GM12878 (cell line): ENCODE measurements around the gene NPAS4. TPM values are rescaled to one million over a fixed set of nuclear protein-coding genes. Genes with fewer than 3 reads are reported as not detected.

Experiments
- ATAC-seq: fragments of 200-7000 bp; cut with Tn5 transposase; 3 replicates; pipeline ENCODE4 v1.9.1; 2020; ENCODE audit warnings: mild to moderate bottlenecking, moderate library complexity
- BruUV-seq: library from RNA; stranded (reverse); fragments of 400-500 nt; replicated peaks from 2 replicates; lab custom pipeline; 2021; lab: Mats Ljungman, UMichigan
- CTCF ChIA-PET: fragments of 300-600 bp; sonication (Branson Sonifier 250); formaldehyde crosslinking; extraction: SDS; loops from one replicate; lab custom pipeline; 2021; ENCODE audit warnings: inconsistent platforms; lab: Yijun Ruan, JAX
- POLR2A ChIA-PET: fragments of 350-600 bp; formaldehyde crosslinking; extraction: SDS; loops from one replicate; lab custom pipeline; 2021; ENCODE audit warnings: inconsistent platforms; lab: Charles Lee
- RAD21 ChIA-PET: fragments of 300-600 bp; sonication (Branson Sonifier 250); formaldehyde crosslinking; loops from one replicate; lab custom pipeline; 2023; ENCODE audit warnings: antibody characterized with exemption; ENCODE audit not compliant: unreplicated experiment; lab: Charles Lee
- SMC1A ChIA-PET: fragments of 300-600 bp; sonication (Branson Sonifier 250); formaldehyde crosslinking; loops from one replicate; lab custom pipeline; 2023; ENCODE audit not compliant: unreplicated experiment, uncharacterized antibody; lab: Charles Lee
- DNase-seq: peaks from one replicate; pipeline ENCODE4 v3.0.0-alpha.2; 2011; ENCODE audit warnings: low read depth, low spot score
- FAIRE-seq: peaks from 3 replicates; lab custom pipeline; 2011; peaks lifted over from hg19 to GRCh38; lab: Jason Lieb, UNC
- H2AFZ ChIP-seq: 2 replicates; pipeline ENCODE4 v1.6.0; 2011; ENCODE audit warnings: low read depth, low read length, control low read depth; ENCODE audit not compliant: control insufficient read depth
- H3K27ac ChIP-seq: 2 replicates; pipeline ENCODE4 v1.5.1; 2011; ENCODE audit warnings: control low read depth; ENCODE audit not compliant: control insufficient read depth, insufficient read depth
- H3K27me3 ChIP-seq, 2 experiments: replicated peaks in 1 of 2; 2 replicates each; pipeline versions ENCODE4 v1.6.0 to v1.6.1; 2011; ENCODE audit warnings: low read length in 1 of 2; ENCODE audit not compliant: control insufficient read depth in 2 of 2, insufficient read depth in 2 of 2
- H3K36me3 ChIP-seq, 2 experiments: 2 replicates each; pipeline ENCODE4 v1.5.1; 2011; ENCODE audit warnings: low read length in 1 of 2; ENCODE audit not compliant: control insufficient read depth in 2 of 2, insufficient read depth in 2 of 2
- H3K4me1 ChIP-seq: 2 replicates; pipeline ENCODE4 v1.6.1; 2011; ENCODE audit warnings: mild to moderate bottlenecking, low read length, moderate library complexity, mixed read lengths; ENCODE audit not compliant: control insufficient read depth, insufficient read depth
- H3K4me2 ChIP-seq: 2 replicates; pipeline ENCODE4 v1.6.0; 2011; ENCODE audit warnings: control low read depth; ENCODE audit not compliant: control insufficient read depth, insufficient read depth
- H3K4me3 ChIP-seq: fragments of 200-600 bp; sonication (generic); 2 replicates; pipeline ENCODE4 v1.5.1; 2016
- H3K79me2 ChIP-seq: 2 replicates; pipeline ENCODE4 v1.6.0; 2011; ENCODE audit warnings: low read length; ENCODE audit not compliant: control insufficient read depth, insufficient read depth
- H3K9ac ChIP-seq: 2 replicates; pipeline ENCODE4 v1.8.0; 2011; ENCODE audit warnings: low read length, control low read depth, mixed read lengths; ENCODE audit not compliant: control insufficient read depth, insufficient read depth
- H3K9me3 ChIP-seq: replicated peaks from 3 replicates; pipeline ENCODE4 v1.5.1; 2011; ENCODE audit warnings: mild to moderate bottlenecking, low read length; ENCODE audit not compliant: control insufficient read depth, insufficient read depth
- H4K20me1 ChIP-seq: 2 replicates; pipeline ENCODE4 v1.6.0; 2011; ENCODE audit not compliant: control insufficient read depth, insufficient read depth
- JUND ChIP-seq: IDR thresholded peaks from 2 replicates; pipeline ENCODE4 v1.6.1; 2012; ENCODE audit warnings: low read depth, mild to moderate bottlenecking, low read length, improper control_type of control experiment, moderate library complexity
- NBN ChIP-seq: fragments of 450-650 bp; IDR thresholded peaks from 2 replicates; pipeline ENCODE4 v1.6.1; 2016
- WGBS: methylation state at CpG from one replicate; pipeline ENCODE4 v1.1.6; 2016; ENCODE audit warnings: low lambda C conversion rate; ENCODE audit not compliant: insufficient replicate concordance, insufficient coverage; ENCODE audit errors: missing lambda C conversion rate; 5-methylcytosine and 5-hydroxymethylcytosine counted together
- in situ Hi-C: fragments of 300-500 bp; cut with MboI; formaldehyde crosslinking; loops from 9 replicates; pipeline ENCODE4 v1.14.3; 2018; ENCODE audit warnings: mixed read lengths
- intact Hi-C: fragments of 100-400 bp; cut with micrococcal nuclease; formaldehyde crosslinking; loops from one replicate; pipeline ENCODE4 v1.14.2; 2022; ENCODE audit not compliant: unreplicated experiment
- polyA plus RNA-seq, 11 experiments: library from polyadenylated mRNA; depleted of rRNA in 4 of 11; unstranded in 6 of 11; stranded (reverse) in 5 of 11; fragments of >200 nt; fragmentation: Nextera tagmentation in 4 of 11; fragmentation: Illumina TruSeq in 1 of 11; extraction: Ambion mirVana in 4 of 11; extraction: Trizol in 1 of 11; gene quantifications; 1 replicate in 1 of 11; 2 replicates in 10 of 11; pipeline versions ENCODE4 v1.2.1 to v1.2.3, GENCODE V29; 2011 to 2016; ENCODE audit warnings: inconsistent platforms in 2 of 11, missing spikeins in 2 of 11, low read depth in 1 of 11
- total RNA-seq, 4 experiments: library from RNA; depleted of rRNA in 3 of 4; stranded (reverse); fragments of >200 nt in 3 of 4; fragmentation: Illumina TruSeq in 1 of 4; extraction: Trizol in 1 of 4; gene quantifications; 2 replicates each; pipeline versions ENCODE4 v1.2.1 to v1.2.3, GENCODE V29; 2013 to 2021
- TF ChIP-seq, protein P1 (sequence below): fragments of 450-650 bp; IDR thresholded peaks from 2 replicates; pipeline ENCODE4 v1.6.1; 2016; ENCODE audit warnings: mild to moderate bottlenecking
- TF ChIP-seq, protein P2 (sequence below): IDR thresholded peaks from 2 replicates; pipeline ENCODE4 v1.6.1; 2011; ENCODE audit warnings: borderline replicate concordance, low read depth, mild to moderate bottlenecking, moderate library complexity, low read length; ENCODE audit not compliant: insufficient read depth, poor library complexity, severe bottlenecking

NPAS4 gene
- total and polyA plus RNA-seq, 10 of the 15 experiments (the other 5 are each of a cell fraction or from before 2014, with no cell fraction given), result 0.03 to 0.18 (median 0.06) TPM; not detected in 7

- FAIRE-seq (no peak), ATAC-seq (no peak), DNase-seq (no peak)
- RAD21 ChIA-PET, result no interaction called here
- no peaks in the 10 kb centered on the region; a peak in 1 of 4 replicates for H3K27me3 ChIP-seq
- 2% methylated on average over 4 of the region's 4 CpGs for WGBS
- no peaks in the 10 kb centered on the region for H3K9me3 ChIP-seq
- POLR2A ChIA-PET, result no interaction called here
- no peak overlapping the region for H3K4me2 ChIP-seq
- no peak overlapping the region for H3K27ac ChIP-seq
- H3K36me3 ChIP-seq, result no peaks in the 10 kb centered on the region
- no peak overlapping the region for H2AFZ ChIP-seq
- H3K4me1 ChIP-seq, result no peaks in the 10 kb centered on the region; the same call in 1 of the 2 replicates
- CTCF ChIA-PET, result no interaction called here
- no TSS peak for BruUV-seq
- H3K79me2 ChIP-seq, result no peaks in the 10 kb centered on the region
- SMC1A ChIA-PET, result no interaction called here
- no peak overlapping the region for H3K9ac ChIP-seq
- intact Hi-C loops (no loop called here), in situ Hi-C loops (no loop called here)
- TF ChIP-seq, protein P1, sequence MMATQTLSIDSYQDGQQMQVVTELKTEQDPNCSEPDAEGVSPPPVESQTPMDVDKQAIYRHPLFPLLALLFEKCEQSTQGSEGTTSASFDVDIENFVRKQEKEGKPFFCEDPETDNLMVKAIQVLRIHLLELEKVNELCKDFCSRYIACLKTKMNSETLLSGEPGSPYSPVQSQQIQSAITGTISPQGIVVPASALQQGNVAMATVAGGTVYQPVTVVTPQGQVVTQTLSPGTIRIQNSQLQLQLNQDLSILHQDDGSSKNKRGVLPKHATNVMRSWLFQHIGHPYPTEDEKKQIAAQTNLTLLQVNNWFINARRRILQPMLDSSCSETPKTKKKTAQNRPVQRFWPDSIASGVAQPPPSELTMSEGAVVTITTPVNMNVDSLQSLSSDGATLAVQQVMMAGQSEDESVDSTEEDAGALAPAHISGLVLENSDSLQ, result no peak
- no peaks in the 10 kb centered on the region for H4K20me1 ChIP-seq
- H3K4me3 ChIP-seq, result no peak overlapping the region
Observed at GRCh38 chr11:66450560-66450959, 29.7 kb downstream of the NPAS4 start.

DNA sequence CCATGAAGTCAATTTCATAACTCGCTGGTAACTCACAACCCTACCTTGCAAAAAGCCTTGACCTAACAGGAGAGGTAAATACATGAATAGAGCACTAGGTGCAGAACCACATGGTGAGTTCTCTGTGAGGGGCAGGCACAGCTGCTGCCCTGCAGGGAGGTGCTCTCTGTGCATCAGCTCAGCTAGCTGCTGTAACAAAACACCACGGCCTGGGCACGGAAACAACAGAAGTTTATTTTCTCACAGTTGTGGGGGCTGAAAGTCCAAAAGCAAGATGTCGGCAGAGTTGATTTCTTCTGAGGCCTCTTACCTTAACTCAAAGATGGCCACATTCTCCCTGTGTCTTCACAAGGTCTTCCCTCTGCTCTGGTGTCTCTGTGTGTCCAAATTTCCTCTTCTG is 30.8 kb downstream of the NPAS4 start:
- H3K79me2 ChIP-seq, result no peaks in the 10 kb centered on the region
- ATAC-seq, result no peak
- ChIA-PET POLR2A (no interaction called here), SMC1A (no interaction called here), RAD21 (no interaction called here), CTCF (interaction anchor here (0.6 kb wide), 1 partner anchor 66 kb away, joined by 3 read pairs; no protein-coding TSS in a partner anchor)
- DNase-seq, result no peak
- WGBS, result 13% methylated on average over 4 of the region's 4 CpGs
- intact Hi-C loops, result no loop called here
- no peaks in the 10 kb centered on the region for H3K36me3 ChIP-seq
- H3K27ac ChIP-seq, result no peak overlapping the region
- TF ChIP-seq JUND (no peak), NBN (no peak)
- TF ChIP-seq, protein P2, sequence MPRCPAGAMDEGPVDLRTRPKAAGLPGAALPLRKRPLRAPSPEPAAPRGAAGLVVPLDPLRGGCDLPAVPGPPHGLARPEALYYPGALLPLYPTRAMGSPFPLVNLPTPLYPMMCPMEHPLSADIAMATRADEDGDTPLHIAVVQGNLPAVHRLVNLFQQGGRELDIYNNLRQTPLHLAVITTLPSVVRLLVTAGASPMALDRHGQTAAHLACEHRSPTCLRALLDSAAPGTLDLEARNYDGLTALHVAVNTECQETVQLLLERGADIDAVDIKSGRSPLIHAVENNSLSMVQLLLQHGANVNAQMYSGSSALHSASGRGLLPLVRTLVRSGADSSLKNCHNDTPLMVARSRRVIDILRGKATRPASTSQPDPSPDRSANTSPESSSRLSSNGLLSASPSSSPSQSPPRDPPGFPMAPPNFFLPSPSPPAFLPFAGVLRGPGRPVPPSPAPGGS, result no peak
- no peak overlapping the region for H3K4me2 ChIP-seq
- in situ Hi-C loops, result no loop called here
- no peak overlapping the region for H3K9ac ChIP-seq
- H2AFZ ChIP-seq, result no peak overlapping the region
- no peaks in the 10 kb centered on the region for H4K20me1 ChIP-seq
- H3K4me3 ChIP-seq, result no peak overlapping the region
- H3K4me1 ChIP-seq, result no peaks in the 10 kb centered on the region; the same call in 1 of the 2 replicates
- no TSS peak for BruUV-seq
- H3K27me3 ChIP-seq, result no peaks in the 10 kb centered on the region; a peak in 1 of 4 replicates
- FAIRE-seq, result no peak
- H3K9me3 ChIP-seq, result no peaks in the 10 kb centered on the region
